AG10803 (cell line): ENCODE results near the gene PKD1L1.
"Not testable (repeated sequence)": the region's sequence is repeated elsewhere in the genome, so short reads cannot be mapped to it uniquely, and the experiment has no call there.

ENCODE experiments used
- DNase-seq: peaks from one replicate; pipeline ENCODE4 v3.0.0; 2010; ENCODE audit warnings: low read depth
- H3K4me3 ChIP-seq: 2 replicates; pipeline ENCODE4 v1.5.1; 2011; ENCODE audit warnings: mild to moderate bottlenecking, low read length, control low read depth
- TF ChIP-seq, protein P1 (sequence below): conservative IDR thresholded peaks from 2 replicates; pipeline ENCODE4 v1.5.1; 2011; ENCODE audit warnings: mild to moderate bottlenecking, low read length, control low read depth, inconsistent platforms

The PKD1L1 gene

DNA sequence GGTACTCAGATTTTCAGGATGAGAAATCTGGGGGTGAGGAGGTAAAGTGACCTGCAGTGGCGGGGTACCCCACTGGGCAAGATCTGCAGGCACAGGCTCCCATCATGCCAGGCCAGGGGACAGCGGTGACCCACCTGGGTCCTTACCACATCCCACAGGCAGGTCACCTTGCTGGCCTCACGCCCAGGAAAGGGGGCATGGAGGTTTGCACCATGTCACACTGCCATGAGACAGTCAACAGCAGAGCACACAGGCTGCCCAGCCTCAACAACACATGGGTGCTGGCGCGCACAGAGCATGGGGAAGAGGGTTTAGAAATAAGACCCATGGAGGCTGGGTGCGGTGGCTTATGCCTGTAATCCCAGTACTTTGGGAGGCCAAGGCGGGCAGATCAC is 914 bp downstream of the PKD1L1 start:
- TF ChIP-seq, protein P1, sequence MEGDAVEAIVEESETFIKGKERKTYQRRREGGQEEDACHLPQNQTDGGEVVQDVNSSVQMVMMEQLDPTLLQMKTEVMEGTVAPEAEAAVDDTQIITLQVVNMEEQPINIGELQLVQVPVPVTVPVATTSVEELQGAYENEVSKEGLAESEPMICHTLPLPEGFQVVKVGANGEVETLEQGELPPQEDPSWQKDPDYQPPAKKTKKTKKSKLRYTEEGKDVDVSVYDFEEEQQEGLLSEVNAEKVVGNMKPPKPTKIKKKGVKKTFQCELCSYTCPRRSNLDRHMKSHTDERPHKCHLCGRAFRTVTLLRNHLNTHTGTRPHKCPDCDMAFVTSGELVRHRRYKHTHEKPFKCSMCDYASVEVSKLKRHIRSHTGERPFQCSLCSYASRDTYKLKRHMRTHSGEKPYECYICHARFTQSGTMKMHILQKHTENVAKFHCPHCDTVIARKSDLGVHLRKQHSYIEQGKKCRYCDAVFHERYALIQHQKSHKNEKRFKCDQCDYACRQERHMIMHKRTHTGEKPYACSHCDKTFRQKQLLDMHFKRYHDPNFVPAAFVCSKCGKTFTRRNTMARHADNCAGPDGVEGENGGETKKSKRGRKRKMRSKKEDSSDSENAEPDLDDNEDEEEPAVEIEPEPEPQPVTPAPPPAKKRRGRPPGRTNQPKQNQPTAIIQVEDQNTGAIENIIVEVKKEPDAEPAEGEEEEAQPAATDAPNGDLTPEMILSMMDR: no peak
- no peak overlapping the region for H3K4me3 ChIP-seq
- DNase-seq: no peak

DNA sequence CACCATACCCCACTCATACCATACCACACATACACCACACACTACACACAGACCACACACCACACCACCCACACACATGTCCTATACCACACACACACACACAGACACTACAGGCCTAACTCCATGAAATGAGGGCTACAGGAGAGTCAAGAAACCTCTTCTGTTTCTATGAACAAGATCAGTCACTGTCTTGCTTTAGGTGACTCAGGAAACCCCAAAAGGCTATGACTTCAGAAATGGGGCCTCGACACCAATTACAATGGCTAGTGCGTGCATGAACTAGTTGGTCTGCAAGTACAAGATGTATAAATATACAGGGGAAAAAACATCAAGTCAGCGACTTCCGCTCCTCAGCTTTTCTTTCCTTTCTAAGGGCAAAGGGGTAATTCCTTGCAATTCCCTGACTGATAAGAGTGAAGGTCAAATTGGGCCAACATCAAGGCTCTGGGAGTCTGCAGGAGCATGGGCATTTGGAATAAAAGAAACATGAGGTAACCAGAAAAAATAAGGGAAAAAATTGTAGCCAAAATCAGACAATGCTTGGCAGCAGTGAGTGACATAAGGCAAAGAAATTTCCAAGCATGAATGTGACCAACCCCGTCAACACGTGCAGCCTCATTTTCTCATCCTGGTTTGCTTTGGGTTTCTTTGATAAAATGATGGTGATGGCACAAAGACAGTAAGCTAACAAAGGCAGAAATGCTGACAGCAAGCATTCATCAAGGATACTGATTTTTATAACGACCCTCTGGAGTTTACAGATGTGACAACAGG is 1.5 kb downstream of the PKD1L1 start:
- no peak for DNase-seq
- TF ChIP-seq, protein P1: no peak
- no peak overlapping the region for H3K4me3 ChIP-seq

GRCh38 chr7:47945261-47946015 is 2.8 kb downstream of the PKD1L1 start:
- DNase-seq: peak; percentile 65
- no peak overlapping the region for H3K4me3 ChIP-seq
- TF ChIP-seq, protein P1: peak; percentile 82

DNA sequence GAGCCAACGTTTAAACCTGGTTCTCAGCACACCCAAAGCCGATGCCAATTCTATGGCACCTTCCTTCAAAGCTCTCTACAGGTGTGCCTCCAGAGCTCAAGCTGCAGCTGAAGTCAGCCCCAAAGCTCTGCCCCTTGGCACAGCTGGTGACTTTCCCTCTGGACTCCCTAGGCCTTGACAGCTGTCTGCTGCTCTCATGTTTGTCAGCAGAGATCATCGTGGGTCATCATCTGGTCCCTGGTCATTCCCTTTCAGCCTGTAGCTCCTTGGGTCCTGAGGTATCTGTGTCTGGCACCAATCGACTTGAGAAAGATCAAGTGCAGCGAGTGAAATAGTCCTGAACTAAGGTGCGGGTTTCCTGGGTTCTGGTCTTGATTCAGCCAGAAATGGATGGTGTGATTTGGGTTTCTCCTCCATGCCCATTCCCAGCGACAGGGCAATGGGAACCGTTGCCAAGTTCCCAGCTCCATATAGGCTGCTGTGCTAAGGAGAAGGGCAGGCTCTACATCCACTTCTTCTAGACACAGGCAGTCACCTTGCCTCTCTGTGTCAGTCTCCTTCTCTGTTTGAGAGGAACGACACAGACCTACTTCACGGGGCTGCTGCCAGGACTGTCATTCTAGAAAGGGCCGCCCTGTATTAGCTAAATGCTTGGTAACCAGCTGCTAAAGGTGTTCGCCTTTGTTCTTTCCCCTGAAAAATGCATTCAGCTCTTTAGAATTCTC is 3.6 kb downstream of the PKD1L1 start:
- no peak for DNase-seq
- TF ChIP-seq, protein P1: no peak; the same call in 1 of the 2 replicates
- H3K4me3 ChIP-seq: no peak overlapping the region

DNA sequence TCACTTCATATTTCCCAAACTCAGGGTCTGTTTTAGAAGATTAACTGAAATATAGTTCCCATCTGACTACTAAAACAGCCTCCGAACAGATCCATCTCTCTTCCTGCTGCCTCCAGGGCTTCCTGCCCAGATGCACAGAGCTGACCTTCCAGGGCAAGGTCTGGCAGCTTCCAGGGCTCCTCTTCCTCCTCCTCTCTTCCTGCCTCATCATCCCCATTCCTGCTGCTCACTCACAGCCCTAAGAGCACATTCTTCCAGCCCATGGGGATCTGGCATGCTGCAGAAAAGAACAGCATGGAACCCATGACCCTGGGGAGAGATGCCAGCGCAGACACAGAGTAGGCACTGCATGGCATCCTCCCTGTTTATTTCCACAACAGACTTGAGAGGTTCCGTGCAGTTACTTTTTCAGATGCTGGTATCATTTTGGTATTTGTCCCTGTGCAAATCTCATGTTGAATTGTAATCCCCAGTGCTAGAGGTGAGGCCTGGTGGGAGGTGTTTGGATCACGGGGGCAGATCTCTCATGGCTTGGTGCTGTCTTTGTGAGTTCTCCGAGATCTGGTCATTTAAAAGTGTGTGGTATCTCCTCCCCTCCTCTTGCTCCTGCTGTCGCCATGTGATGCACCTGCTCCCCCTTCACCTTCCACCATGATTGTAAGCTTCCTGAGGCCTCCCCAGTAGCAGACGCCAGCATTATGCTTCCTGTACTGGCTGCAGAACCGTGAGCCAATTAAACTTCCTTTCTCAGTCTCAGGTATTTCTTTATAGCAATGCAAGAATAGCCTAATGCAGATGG is 4.4 kb downstream of the PKD1L1 start:
- H3K4me3 ChIP-seq: no peak overlapping the region
- TF ChIP-seq, protein P1: no peak
- no peak for DNase-seq

- H3K4me3 ChIP-seq, DNase-seq: not testable (repeated sequence)
Measured at GRCh38 chr7:47942651-47943050, 5.6 kb downstream of the PKD1L1 start.

DNA sequence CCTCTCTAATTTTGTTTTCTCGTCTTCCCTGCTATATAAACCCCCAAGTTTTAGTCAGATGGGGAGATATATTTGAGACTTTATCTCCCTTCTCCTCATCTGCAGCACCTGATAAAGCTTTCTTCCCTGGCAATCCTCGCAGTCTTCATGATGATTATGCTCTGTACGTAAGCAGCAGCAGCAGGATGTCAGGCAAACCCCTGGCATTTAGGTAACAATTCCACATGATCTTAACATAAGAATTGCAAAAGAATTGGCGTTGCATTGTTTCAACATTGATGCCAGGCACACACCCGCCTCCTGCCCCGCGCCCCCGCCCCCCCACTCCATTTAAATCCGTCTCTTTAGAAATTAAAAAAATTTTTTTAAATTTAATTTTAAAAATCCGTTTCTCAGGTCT is 6.1 kb downstream of the PKD1L1 start:
- peak; percentile 56 for DNase-seq
- no peak overlapping the region for H3K4me3 ChIP-seq
- TF ChIP-seq, protein P1: no peak
